H1 (cell line): ENCODE results near the gene SORBS1. TPM values are rescaled to one million over a fixed set of nuclear protein-coding genes. Genes with fewer than 3 reads are reported as not detected.

Experiments used
- RXRA ChIP-seq: IDR thresholded peaks from 2 replicates; pipeline ENCODE4 v1.6.1; 2011; ENCODE audit warnings: low read depth, mild to moderate bottlenecking, low read length, moderate library complexity; ENCODE audit not compliant: insufficient read depth
- TAF7 ChIP-seq: optimal IDR thresholded peaks from 2 replicates; pipeline ENCODE3; 2011; ENCODE audit warnings: low read depth, mild to moderate bottlenecking, inconsistent platforms, low read length, moderate library complexity, borderline replicate concordance
- polyA plus RNA-seq, 7 experiments: library from polyadenylated mRNA; depleted of rRNA in 3 of 7; stranded (reverse) in 5 of 7; unstranded in 2 of 7; fragments of >200 nt in 5 of 7; fragments of 200-250 nt in 2 of 7; gene quantifications; 1 replicate in 5 of 7; 2 replicates in 1 of 7; 4 replicates in 1 of 7; pipeline versions ENCODE4 v1.2.1 to v1.2.3, GENCODE V29; 2011 to 2013; ENCODE audit warnings: missing spikeins in 2 of 7, mixed read lengths in 2 of 7
- total RNA-seq: library from RNA; stranded (reverse); fragmentation: NEBNext Ultra II Directional; extraction: Animal tissue kit (Norgen Biotek cat#: 25700); gene quantifications from 2 replicates; pipeline ENCODE4 v1.2.1, GENCODE V29; 2021

The SORBS1 gene
- total and polyA plus RNA-seq, 2 of the 8 experiments (the other 6 are each of a cell fraction or from before 2014, with no cell fraction given): 16.0 to 35.0 TPM

- no peak for TF ChIP-seq TAF7
- TF ChIP-seq RXRA: no peak
These were observed 28.6 kb downstream of the SORBS1 start (continued) for GRCh38 chr10:95532536-95532935.
